MM.1S (cell line): ENCODE measurements around the gene GP5.

Experiments
- DNase-seq: peaks from one replicate; pipeline ENCODE4 v3.0.0-alpha.2; 2015
- H2AFZ ChIP-seq: fragments of 300-600 bp; sonication (generic); 2 replicates; pipeline ENCODE4 v1.6.0; 2016; ENCODE audit warnings: antibody characterized with exemption, low read length
- H3F3A ChIP-seq: fragments of 300-600 bp; sonication (generic); 2 replicates; pipeline ENCODE4 v1.6.1; 2016; ENCODE audit warnings: mild to moderate bottlenecking, antibody characterized with exemption, low read length, moderate library complexity, mixed read lengths; ENCODE audit not compliant: insufficient read depth
- H3K27ac ChIP-seq: fragments of 300-600 bp; sonication (generic); 2 replicates; pipeline ENCODE4 v1.5.1; 2016; ENCODE audit warnings: mild to moderate bottlenecking, low read length
- H3K27me3 ChIP-seq: fragments of 300-600 bp; sonication (generic); replicated peaks from 2 replicates; pipeline ENCODE4 v1.6.0; 2016; ENCODE audit warnings: low read length; ENCODE audit not compliant: insufficient read depth
- H3K36me3 ChIP-seq: fragments of 300-600 bp; sonication (generic); replicated peaks from 2 replicates; pipeline ENCODE4 v1.6.1; 2016; ENCODE audit warnings: mild to moderate bottlenecking, low read length, mixed read lengths; ENCODE audit not compliant: insufficient read depth
- H3K4me1 ChIP-seq: fragments of 300-600 bp; sonication (generic); 2 replicates; pipeline ENCODE4 v1.6.1; 2016; ENCODE audit warnings: low read length, mixed read lengths
- H3K4me2 ChIP-seq: fragments of 300-600 bp; sonication (generic); 2 replicates; pipeline ENCODE4 v1.6.0; 2016; ENCODE audit warnings: low read depth, low read length
- H3K4me3 ChIP-seq: fragments of 300-600 bp; sonication (generic); 2 replicates; pipeline ENCODE4 v1.5.1; 2016; ENCODE audit warnings: low read length, mixed read lengths
- H3K79me2 ChIP-seq: fragments of 300-600 bp; sonication (generic); 2 replicates; pipeline ENCODE4 v1.6.1; 2016; ENCODE audit warnings: mixed run types, low read length, mixed read lengths
- H3K9ac ChIP-seq: fragments of 300-600 bp; sonication (generic); 2 replicates; pipeline ENCODE4 v1.6.1; 2016; ENCODE audit warnings: low read length, mixed read lengths
- H3K9me2 ChIP-seq: fragments of 300-600 bp; sonication (generic); replicated peaks from 2 replicates; pipeline ENCODE4 v1.6.1; 2016; ENCODE audit warnings: mild to moderate bottlenecking, low read length, mixed read lengths; ENCODE audit not compliant: insufficient read depth
- H3K9me3 ChIP-seq: fragments of 300-600 bp; sonication (generic); replicated peaks from 2 replicates; pipeline ENCODE4 v1.6.1; 2016; ENCODE audit warnings: mild to moderate bottlenecking, low read length, mixed read lengths; ENCODE audit not compliant: insufficient read depth
- H4K20me1 ChIP-seq: fragments of 300-600 bp; sonication (generic); 2 replicates; pipeline ENCODE4 v1.6.1; 2016; ENCODE audit warnings: mild to moderate bottlenecking, low read length, moderate library complexity, mixed read lengths; ENCODE audit not compliant: insufficient read depth
- EZH2 ChIP-seq: fragments of 300-600 bp; sonication (generic); optimal IDR thresholded peaks from 2 replicates; pipeline ENCODE3; 2017; ENCODE audit warnings: low read depth, mild to moderate bottlenecking, antibody characterized with exemption, low read length, mixed read lengths
- EZH2phosphoT487 ChIP-seq: fragments of 300-600 bp; sonication (generic); IDR thresholded peaks from 2 replicates; pipeline ENCODE4 v1.6.1; 2018; ENCODE audit warnings: antibody characterized with exemption, low read length
- TF ChIP-seq, protein P1 (sequence below): fragments of 300-600 bp; sonication (generic); IDR thresholded peaks from 2 replicates; pipeline ENCODE4 v1.5.1; 2016; ENCODE audit warnings: antibody characterized with exemption, low read length, mixed read lengths

Gene GP5

DNA sequence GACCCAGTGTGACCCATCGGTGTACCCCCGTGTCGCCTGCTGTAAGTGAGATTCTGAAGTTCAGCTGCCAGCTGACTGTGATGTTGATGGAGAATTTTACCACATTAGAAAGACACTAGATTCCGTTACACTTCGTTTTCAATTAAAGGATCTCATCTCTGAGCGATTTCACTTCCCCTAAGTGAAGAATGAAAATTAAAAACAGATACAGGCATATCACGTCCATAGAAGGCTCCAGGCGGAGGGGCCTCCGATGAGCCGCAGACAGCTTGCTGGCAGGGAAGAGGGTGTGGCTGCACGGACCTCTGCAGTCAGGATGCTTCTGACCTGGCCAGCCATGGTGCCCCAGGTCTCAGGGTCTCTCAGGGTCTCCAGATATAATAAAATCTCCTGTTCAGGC is 41.4 kb downstream of the GP5 start:
- TF ChIP-seq, protein P1, sequence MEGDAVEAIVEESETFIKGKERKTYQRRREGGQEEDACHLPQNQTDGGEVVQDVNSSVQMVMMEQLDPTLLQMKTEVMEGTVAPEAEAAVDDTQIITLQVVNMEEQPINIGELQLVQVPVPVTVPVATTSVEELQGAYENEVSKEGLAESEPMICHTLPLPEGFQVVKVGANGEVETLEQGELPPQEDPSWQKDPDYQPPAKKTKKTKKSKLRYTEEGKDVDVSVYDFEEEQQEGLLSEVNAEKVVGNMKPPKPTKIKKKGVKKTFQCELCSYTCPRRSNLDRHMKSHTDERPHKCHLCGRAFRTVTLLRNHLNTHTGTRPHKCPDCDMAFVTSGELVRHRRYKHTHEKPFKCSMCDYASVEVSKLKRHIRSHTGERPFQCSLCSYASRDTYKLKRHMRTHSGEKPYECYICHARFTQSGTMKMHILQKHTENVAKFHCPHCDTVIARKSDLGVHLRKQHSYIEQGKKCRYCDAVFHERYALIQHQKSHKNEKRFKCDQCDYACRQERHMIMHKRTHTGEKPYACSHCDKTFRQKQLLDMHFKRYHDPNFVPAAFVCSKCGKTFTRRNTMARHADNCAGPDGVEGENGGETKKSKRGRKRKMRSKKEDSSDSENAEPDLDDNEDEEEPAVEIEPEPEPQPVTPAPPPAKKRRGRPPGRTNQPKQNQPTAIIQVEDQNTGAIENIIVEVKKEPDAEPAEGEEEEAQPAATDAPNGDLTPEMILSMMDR = no peak
- TF ChIP-seq EZH2 (no peak), EZH2phosphoT487 (no peak)
- no peak overlapping the region for H3K4me3 ChIP-seq
- H3F3A ChIP-seq = no peaks in the 10 kb centered on the region
- H3K27ac ChIP-seq = no peak overlapping the region
- no peak overlapping the region for H2AFZ ChIP-seq
- H4K20me1 ChIP-seq = no peaks in the 10 kb centered on the region
- no peak overlapping the region for H3K4me2 ChIP-seq
- no peaks in the 10 kb centered on the region for H3K79me2 ChIP-seq
- no peaks in the 10 kb centered on the region for H3K36me3 ChIP-seq
- no peak overlapping the region for H3K9ac ChIP-seq
- no peaks in the 10 kb centered on the region for H3K9me2 ChIP-seq
- no peaks in the 10 kb centered on the region for H3K9me3 ChIP-seq
- H3K27me3 ChIP-seq = peaks cover 25% of the 10 kb centered on the region
- DNase-seq = no peak
- H3K4me1 ChIP-seq = no peaks in the 10 kb centered on the region

DNA sequence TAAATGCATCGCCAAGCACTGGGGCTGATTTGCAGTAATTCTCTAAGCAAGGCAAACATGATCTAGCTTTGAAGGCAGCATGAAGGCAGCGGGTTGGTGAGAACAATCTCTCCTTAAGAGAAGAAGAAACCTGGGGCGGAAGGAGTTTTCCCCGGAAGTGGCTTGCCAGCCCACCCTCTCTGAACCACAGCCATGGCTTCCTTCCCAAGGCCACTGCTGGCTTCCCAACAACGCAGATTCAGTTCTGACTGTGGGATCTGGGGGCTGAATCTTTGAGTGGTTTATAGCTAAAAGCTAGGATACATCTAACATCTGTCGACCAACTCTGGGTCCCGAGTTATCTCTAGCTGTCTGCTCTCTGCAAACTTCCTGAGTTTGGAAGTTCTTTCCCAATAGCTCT is 43.7 kb downstream of the GP5 start:
- H3K4me2 ChIP-seq = no peak overlapping the region
- no peaks in the 10 kb centered on the region for H3K79me2 ChIP-seq
- no peaks in the 10 kb centered on the region for H4K20me1 ChIP-seq
- H3K9ac ChIP-seq = no peak overlapping the region
- H3K4me1 ChIP-seq = no peaks in the 10 kb centered on the region
- H3K9me3 ChIP-seq = no peaks in the 10 kb centered on the region
- TF ChIP-seq EZH2phosphoT487 (no peak), EZH2 (no peak)
- TF ChIP-seq, protein P1 = no peak
- no peak overlapping the region for H3K4me3 ChIP-seq
- no peak overlapping the region for H3K27ac ChIP-seq
- H3F3A ChIP-seq = no peaks in the 10 kb centered on the region
- DNase-seq = no peak
- no peaks in the 10 kb centered on the region for H3K36me3 ChIP-seq
- no peaks in the 10 kb centered on the region for H3K9me2 ChIP-seq
- H2AFZ ChIP-seq = no peak overlapping the region
- peaks cover 24% of the 10 kb centered on the region for H3K27me3 ChIP-seq

DNA sequence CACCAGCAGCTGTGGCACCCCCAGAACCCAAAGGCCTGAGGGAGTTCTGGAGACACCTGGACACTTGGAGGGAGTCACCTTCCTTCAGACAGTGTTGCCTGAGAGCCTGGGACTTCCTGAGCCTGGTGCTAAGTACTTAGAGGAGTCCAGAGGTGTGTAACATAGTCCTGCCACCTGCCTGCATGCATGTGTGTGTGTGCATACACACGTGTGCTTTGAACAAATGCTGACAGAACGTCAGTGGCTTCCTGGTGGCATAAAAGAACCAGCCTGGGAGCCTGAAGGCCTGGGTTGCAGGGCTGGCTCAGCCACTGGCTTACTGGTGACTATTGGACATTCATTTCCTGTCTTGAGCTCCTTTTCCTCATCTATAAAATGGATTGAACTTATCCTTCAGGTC is 44.8 kb downstream of the GP5 start:
- H2AFZ ChIP-seq = no peak overlapping the region
- no peaks in the 10 kb centered on the region for H3K36me3 ChIP-seq
- H3K79me2 ChIP-seq = no peaks in the 10 kb centered on the region
- no peak overlapping the region for H3K4me3 ChIP-seq
- no peaks in the 10 kb centered on the region for H3F3A ChIP-seq
- TF ChIP-seq EZH2 = no peak
- TF ChIP-seq, protein P1 = no peak
- TF ChIP-seq EZH2phosphoT487 = no peak
- H3K27ac ChIP-seq = no peak overlapping the region
- no peaks in the 10 kb centered on the region for H3K9me3 ChIP-seq
- H4K20me1 ChIP-seq = no peaks in the 10 kb centered on the region
- no peaks in the 10 kb centered on the region for H3K4me1 ChIP-seq
- no peak for DNase-seq
- H3K9me2 ChIP-seq = no peaks in the 10 kb centered on the region
- no peak overlapping the region for H3K9ac ChIP-seq
- no peak overlapping the region for H3K4me2 ChIP-seq
- H3K27me3 ChIP-seq = peaks cover 19% of the 10 kb centered on the region
